Fibroblast of lung (primary cell): Measurements from ENCODE around the gene TNS1. TPM values are rescaled to one million over a fixed set of nuclear protein-coding genes. Genes with fewer than 3 reads are reported as not detected.
A peak's percentile ranks its signal among the peaks of the same experiment; 100 is the strongest.

Source experiments
- DNase-seq, 2 donors: peaks; one replicate each; pipeline versions ENCODE4 v3.0.0 to v3.0.0-alpha.2; 2010; ENCODE audit warnings: low read depth in 2 of 2
- H2AFZ ChIP-seq: 2 replicates; pipeline ENCODE4 v1.5.1; 2012; ENCODE audit warnings: low read length, control low read depth, inconsistent platforms
- H3K27ac ChIP-seq: 2 replicates; pipeline ENCODE4 v1.5.1; 2011; ENCODE audit warnings: low read length, control low read depth; ENCODE audit not compliant: insufficient read depth
- H3K27me3 ChIP-seq: 2 replicates; pipeline ENCODE4 v1.5.1; 2011; ENCODE audit warnings: mild to moderate bottlenecking, low read length; ENCODE audit not compliant: control insufficient read depth, insufficient read depth
- H3K36me3 ChIP-seq: 2 replicates; pipeline ENCODE4 v1.5.1; 2011; ENCODE audit warnings: low read length; ENCODE audit not compliant: control insufficient read depth, insufficient read depth
- H3K4me1 ChIP-seq: 2 replicates; pipeline ENCODE4 v1.5.1; 2011; ENCODE audit warnings: low read length; ENCODE audit not compliant: control insufficient read depth, insufficient read depth; ENCODE audit errors: extremely low read depth
- H3K4me2 ChIP-seq: 2 replicates; pipeline ENCODE4 v1.5.1; 2011; ENCODE audit warnings: low read length, control low read depth; ENCODE audit not compliant: insufficient read depth; ENCODE audit errors: extremely low read depth
- H3K4me3 ChIP-seq, 4 experiments: fragments of 200-600 bp in 1 of 4; sonication (generic) in 1 of 4; replicated peaks in 1 of 4; 2 replicates each; pipeline ENCODE4 v1.5.1; 2011 to 2016; ENCODE audit warnings: low read length in 4 of 4, low read depth in 3 of 4, mild to moderate bottlenecking in 3 of 4, control low read depth in 2 of 4, inconsistent platforms in 1 of 4, mixed read lengths in 1 of 4; ENCODE audit not compliant: insufficient read depth in 1 of 4; ENCODE audit errors: control extremely low read depth in 1 of 4
- H3K79me2 ChIP-seq: 2 replicates; pipeline ENCODE4 v1.5.1; 2012; ENCODE audit warnings: mild to moderate bottlenecking, low read length, inconsistent platforms; ENCODE audit not compliant: control insufficient read depth, insufficient read depth
- H3K9ac ChIP-seq: 2 replicates; pipeline ENCODE4 v1.5.1; 2011; ENCODE audit warnings: mild to moderate bottlenecking, low read length, control low read depth; ENCODE audit not compliant: insufficient read depth
- H3K9me3 ChIP-seq: 2 replicates; pipeline ENCODE4 v1.5.1; 2012; ENCODE audit warnings: low read depth, low read length; ENCODE audit not compliant: control insufficient read depth, insufficient read depth
- H4K20me1 ChIP-seq: 2 replicates; pipeline ENCODE4 v1.5.1; 2011; ENCODE audit warnings: low read length; ENCODE audit not compliant: control insufficient read depth, insufficient read depth; ENCODE audit errors: extremely low read depth
- EZH2 ChIP-seq: IDR thresholded peaks from 2 replicates; pipeline ENCODE4 v1.5.1; 2012; ENCODE audit warnings: low read length, control low read depth, mild to moderate bottlenecking; ENCODE audit errors: missing control alignments
- polyA plus RNA-seq, 2 donors: library from polyadenylated mRNA; depleted of rRNA in 1 of 2; stranded (reverse) in 1 of 2; unstranded in 1 of 2; fragments of >200 nt; gene quantifications; 2 replicates each; pipeline ENCODE4 v1.2.1, GENCODE V29; 2011 to 2012; ENCODE audit warnings: missing spikeins in 1 of 2
- total RNA-seq: library from RNA; depleted of rRNA; stranded (reverse); fragments of >200 nt; gene quantifications from 2 replicates; pipeline ENCODE4 v1.2.1, GENCODE V29; 2014
- TF ChIP-seq, protein P1 (sequence below), 2 donors: IDR thresholded peaks in 1 of 2; conservative IDR thresholded peaks in 1 of 2; 1 replicate in 1 of 2; 2 replicates in 1 of 2; pipeline ENCODE4 v1.5.1; 2011 to 2012; ENCODE audit warnings: low read length in 2 of 2, control low read depth in 1 of 2, inconsistent platforms in 1 of 2, low read depth in 1 of 2, mild to moderate bottlenecking in 1 of 2

The TNS1 gene
- total and polyA plus RNA-seq, 2 donors (not counting 1 experiment from before 2014, with no cell fraction given), result 44.4 to 47.1 TPM

DNA sequence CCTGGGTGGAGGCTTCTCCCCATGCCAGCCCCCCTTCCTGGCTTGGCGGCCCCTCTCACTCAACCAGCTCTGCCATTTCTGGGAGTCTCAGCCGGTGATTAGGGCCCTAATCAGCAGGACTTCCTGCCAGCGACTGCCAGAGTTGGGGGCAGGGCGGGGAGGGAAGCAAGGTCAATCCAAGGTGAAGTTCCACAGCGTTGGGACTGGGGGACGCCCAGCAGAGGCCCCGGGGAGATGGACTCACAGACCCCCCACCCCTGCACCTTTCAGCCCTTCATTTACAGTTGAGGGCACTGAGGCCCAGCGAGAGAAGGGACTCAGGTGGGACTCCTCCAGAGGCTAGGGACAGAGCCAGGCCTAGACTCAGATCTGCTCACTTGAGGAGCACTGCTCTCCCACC is 65.3 kb downstream of the TNS1 start:
- Histone ChIP-seq H3K4me2 (no peak overlapping the region), H3K27ac (peak overlapping the region; percentile 54), H3K27me3 (no peaks in the 10 kb centered on the region), H3K4me1 (peaks cover 63% of the 10 kb centered on the region), H4K20me1 (no peaks in the 10 kb centered on the region), H3K4me3 (no peak overlapping the region), H3K9ac (peak overlapping the region; percentile 47), H2AFZ (no peak overlapping the region), H3K36me3 (peaks cover 4% of the 10 kb centered on the region), H3K79me2 (peaks cover 68% of the 10 kb centered on the region), H3K9me3 (no peaks in the 10 kb centered on the region)
- DNase-seq, result peak in 1 of 2 donors; percentile 60
- TF ChIP-seq, protein P1, sequence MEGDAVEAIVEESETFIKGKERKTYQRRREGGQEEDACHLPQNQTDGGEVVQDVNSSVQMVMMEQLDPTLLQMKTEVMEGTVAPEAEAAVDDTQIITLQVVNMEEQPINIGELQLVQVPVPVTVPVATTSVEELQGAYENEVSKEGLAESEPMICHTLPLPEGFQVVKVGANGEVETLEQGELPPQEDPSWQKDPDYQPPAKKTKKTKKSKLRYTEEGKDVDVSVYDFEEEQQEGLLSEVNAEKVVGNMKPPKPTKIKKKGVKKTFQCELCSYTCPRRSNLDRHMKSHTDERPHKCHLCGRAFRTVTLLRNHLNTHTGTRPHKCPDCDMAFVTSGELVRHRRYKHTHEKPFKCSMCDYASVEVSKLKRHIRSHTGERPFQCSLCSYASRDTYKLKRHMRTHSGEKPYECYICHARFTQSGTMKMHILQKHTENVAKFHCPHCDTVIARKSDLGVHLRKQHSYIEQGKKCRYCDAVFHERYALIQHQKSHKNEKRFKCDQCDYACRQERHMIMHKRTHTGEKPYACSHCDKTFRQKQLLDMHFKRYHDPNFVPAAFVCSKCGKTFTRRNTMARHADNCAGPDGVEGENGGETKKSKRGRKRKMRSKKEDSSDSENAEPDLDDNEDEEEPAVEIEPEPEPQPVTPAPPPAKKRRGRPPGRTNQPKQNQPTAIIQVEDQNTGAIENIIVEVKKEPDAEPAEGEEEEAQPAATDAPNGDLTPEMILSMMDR (conservative IDR thresholded peaks at IDR 0.05 in 1 of 2, IDR thresholded peaks at IDR 0.05 in 1 of 2; ENCODE audit: low read depth in 1 of 2, low read length in 2 of 2), result no peak
- no peak for TF ChIP-seq EZH2

DNA sequence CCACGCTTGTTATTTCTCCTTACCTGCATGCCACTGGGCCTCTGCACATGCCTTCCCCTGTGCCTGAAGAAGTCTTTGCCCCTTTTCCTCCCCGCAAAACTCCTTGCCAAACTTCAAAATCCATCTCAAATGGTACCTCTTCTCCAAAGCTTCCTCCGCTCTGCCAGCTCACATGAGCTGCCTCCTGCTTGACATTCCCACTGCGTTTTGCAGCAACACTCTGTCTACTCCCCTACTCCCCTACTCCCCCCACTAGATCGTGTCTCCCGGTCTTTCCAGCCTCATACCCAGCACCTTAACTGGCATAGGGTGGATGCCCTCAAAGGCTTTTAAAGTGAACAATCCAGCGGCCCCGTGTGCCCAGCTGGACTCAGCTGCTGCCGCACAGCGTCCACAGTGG is 65.8 kb downstream of the TNS1 start:
- no peak for DNase-seq
- Histone ChIP-seq H3K79me2 (peaks cover 66% of the 10 kb centered on the region), H3K27ac (peak overlapping the region; percentile 54), H3K4me2 (no peak overlapping the region), H2AFZ (no peak overlapping the region), H3K9ac (peak overlapping the region; percentile 47), H3K27me3 (no peaks in the 10 kb centered on the region), H3K9me3 (no peaks in the 10 kb centered on the region), H4K20me1 (no peaks in the 10 kb centered on the region), H3K36me3 (peaks cover 4% of the 10 kb centered on the region), H3K4me1 (peaks cover 63% of the 10 kb centered on the region), H3K4me3 (no peak overlapping the region)
- TF ChIP-seq EZH2, result no peak
- TF ChIP-seq, protein P1 (conservative IDR thresholded peaks at IDR 0.05 in 1 of 2, IDR thresholded peaks at IDR 0.05 in 1 of 2; ENCODE audit: low read depth in 1 of 2, low read length in 2 of 2), result no peak

DNA sequence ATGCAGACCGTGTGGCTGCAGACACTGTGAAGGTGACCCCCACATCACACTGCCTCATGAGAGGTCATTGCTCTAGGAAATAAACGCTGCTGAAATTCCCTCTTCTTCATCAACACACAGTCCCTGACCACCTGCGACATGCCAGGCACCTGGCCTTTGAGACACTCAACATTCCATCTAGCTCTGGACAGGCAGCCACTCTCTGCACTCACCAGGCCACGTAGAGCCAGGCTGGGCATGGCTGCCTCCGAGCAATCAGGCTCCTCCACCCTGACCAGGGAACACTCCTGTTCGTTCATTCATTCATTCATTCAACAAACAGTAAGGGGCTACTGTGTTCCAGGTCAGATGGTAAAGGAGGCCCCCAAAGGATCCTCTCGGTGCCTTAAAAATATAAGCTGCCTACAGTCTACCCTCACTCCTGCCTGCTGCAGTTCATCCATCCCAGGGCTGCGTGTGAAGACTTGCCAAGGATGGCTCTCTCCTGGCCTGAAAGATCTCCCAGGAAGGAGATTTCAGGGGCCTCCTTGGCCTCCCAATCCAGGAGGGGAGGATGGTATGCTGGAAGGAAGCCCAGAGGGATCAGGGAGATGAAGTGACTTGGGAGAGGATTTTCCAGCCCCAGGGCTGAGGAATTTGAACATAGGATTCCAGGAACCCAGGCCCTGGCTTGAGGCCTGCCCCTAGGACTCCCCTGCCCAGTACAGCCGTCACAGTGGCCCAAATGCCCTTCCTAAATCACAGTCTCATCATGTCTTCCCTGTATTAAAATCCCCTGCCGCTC is 66.7 kb downstream of the TNS1 start:
- no peak overlapping the region for H3K9ac ChIP-seq

More for the DNA sequence above, 66.7 kb downstream of the TNS1 start:
- Histone ChIP-seq H3K9me3 (no peaks in the 10 kb centered on the region), H3K4me1 (peaks cover 61% of the 10 kb centered on the region), H3K79me2 (peaks cover 59% of the 10 kb centered on the region), H4K20me1 (no peaks in the 10 kb centered on the region), H3K27me3 (no peaks in the 10 kb centered on the region), H3K4me3 (no peak overlapping the region), H3K27ac (peak overlapping the region; percentile 54), H3K36me3 (peaks cover 3% of the 10 kb centered on the region), H3K4me2 (peak overlapping the region; percentile 20), H2AFZ (no peak overlapping the region)
- DNase-seq, result peak; percentile 32 to 84
- TF ChIP-seq, protein P1 (conservative IDR thresholded peaks at IDR 0.05 in 1 of 2, IDR thresholded peaks at IDR 0.05 in 1 of 2; ENCODE audit: low read depth in 1 of 2, low read length in 2 of 2), result no peak
- no peak for TF ChIP-seq EZH2
